Activated CD4-positive, alpha-beta T cell treated with anti-CD3 and anti-CD28 coated beads, Interleukin-2, amount 50 U/mL, for 24 hours (primary cell): ENCODE data around the gene GTF3C5.
"Not testable (repeated sequence)": the region's sequence is repeated elsewhere in the genome, so short reads cannot be mapped to it uniquely, and the experiment has no call there.

Experiments
- DNase-seq, 2 donors: peaks; one replicate each; pipeline ENCODE4 v3.0.0-alpha.2; 2020; ENCODE audit warnings: low read depth in 1 of 2, low spot score in 1 of 2

Gene GTF3C5

GRCh38 chr9:132995879-132996278 lies 34.9 kb upstream of the GTF3C5 start:
- no peak for DNase-seq

GRCh38 chr9:132996526-132996925 lies 34.3 kb upstream of the GTF3C5 start:
- no peak for DNase-seq

GRCh38 chr9:132997591-132997990 lies 33.2 kb upstream of the GTF3C5 start:
- DNase-seq = no peak

GRCh38 chr9:132998221-132998620 lies 32.6 kb upstream of the GTF3C5 start:
- DNase-seq = not testable (repeated sequence)

GRCh38 chr9:132998831-132999635 lies 31.8 kb upstream of the GTF3C5 start:
- DNase-seq = no peak

GRCh38 chr9:133002147-133003070 lies 28.4 kb upstream of the GTF3C5 start:
- DNase-seq = no peak

- DNase-seq = no peak
Observed at GRCh38 chr9:133003071-133003461, 27.7 kb upstream of the GTF3C5 start.

GRCh38 chr9:133003671-133004090 lies 27.1 kb upstream of the GTF3C5 start:
- DNase-seq = no peak

- DNase-seq = no peak
Observed at GRCh38 chr9:133004091-133004998, 26.5 kb upstream of the GTF3C5 start.

- DNase-seq = no peak
Observed at GRCh38 chr9:133004999-133005760, 25.6 kb upstream of the GTF3C5 start.

- DNase-seq = no peak
Observed at GRCh38 chr9:133005957-133006356, 24.8 kb upstream of the GTF3C5 start.

- no peak for DNase-seq
Observed at GRCh38 chr9:133006731-133007352, 24.0 kb upstream of the GTF3C5 start.

GRCh38 chr9:133008406-133008805 lies 22.4 kb upstream of the GTF3C5 start:
- DNase-seq = no peak

GRCh38 chr9:133008824-133009223 lies 22.0 kb upstream of the GTF3C5 start:
- DNase-seq = no peak

GRCh38 chr9:133009906-133010582 lies 20.8 kb upstream of the GTF3C5 start:
- no peak for DNase-seq

- no peak for DNase-seq
Observed at GRCh38 chr9:133014696-133015095, 16.1 kb upstream of the GTF3C5 start.

GRCh38 chr9:133023117-133023890 lies 7.5 kb upstream of the GTF3C5 start:
- DNase-seq = no peak

GRCh38 chr9:133026426-133026825 lies 4.4 kb upstream of the GTF3C5 start:
- no peak for DNase-seq

- no peak for DNase-seq
Observed at GRCh38 chr9:133027134-133027533, 3.7 kb upstream of the GTF3C5 start.
